HG02852 (cell line): ENCODE measurements around the gene PPP1R3G.
A peak's percentile ranks its signal among the peaks of the same experiment; 100 is the strongest.

Experiments used
- ATAC-seq: cut with Tn5 transposase; IDR thresholded peaks from one replicate; pipeline ENCODE4 v1.9.1; 2021; ENCODE audit warnings: mild to moderate bottlenecking, moderate library complexity; ENCODE audit not compliant: unreplicated experiment

PPP1R3G gene

GRCh38 chr6:5071216-5071615 lies 13.9 kb upstream of the PPP1R3G start:
- ATAC-seq, result no peak

- ATAC-seq, result no peak
Measured at GRCh38 chr6:5072440-5072839, 12.7 kb upstream of the PPP1R3G start.

- no peak for ATAC-seq
Measured at GRCh38 chr6:5073992-5074391, 11.1 kb upstream of the PPP1R3G start.

- no peak for ATAC-seq
Measured at GRCh38 chr6:5076931-5077330, 8.2 kb upstream of the PPP1R3G start.

DNA sequence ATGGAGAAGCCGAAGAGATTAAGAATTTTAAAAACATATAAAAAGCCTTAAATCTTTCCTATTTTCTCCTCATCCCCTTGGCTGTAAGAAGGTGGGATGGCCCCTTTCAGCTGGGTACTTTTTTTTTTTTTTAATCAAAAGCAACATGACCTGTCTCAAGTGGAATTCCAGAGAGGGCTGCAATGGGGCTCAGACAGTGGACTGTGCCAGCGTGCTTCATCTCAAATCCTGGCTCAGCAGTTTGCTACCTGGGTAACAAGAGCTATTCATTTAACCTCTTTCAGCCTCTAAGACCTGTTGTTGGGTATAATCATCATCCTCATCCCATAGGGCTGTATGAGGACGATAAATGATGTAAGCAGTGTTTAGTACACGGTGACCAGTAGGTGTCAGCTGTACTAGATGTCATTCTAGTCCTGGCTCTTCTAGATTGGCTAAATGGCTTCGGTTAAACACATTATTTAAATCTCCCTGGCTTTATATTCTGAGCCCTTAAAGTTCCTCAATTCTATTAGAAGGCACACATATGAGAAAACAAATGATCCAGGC lies 6.9 kb upstream of the PPP1R3G start:
- ATAC-seq, result peak; percentile 55

DNA sequence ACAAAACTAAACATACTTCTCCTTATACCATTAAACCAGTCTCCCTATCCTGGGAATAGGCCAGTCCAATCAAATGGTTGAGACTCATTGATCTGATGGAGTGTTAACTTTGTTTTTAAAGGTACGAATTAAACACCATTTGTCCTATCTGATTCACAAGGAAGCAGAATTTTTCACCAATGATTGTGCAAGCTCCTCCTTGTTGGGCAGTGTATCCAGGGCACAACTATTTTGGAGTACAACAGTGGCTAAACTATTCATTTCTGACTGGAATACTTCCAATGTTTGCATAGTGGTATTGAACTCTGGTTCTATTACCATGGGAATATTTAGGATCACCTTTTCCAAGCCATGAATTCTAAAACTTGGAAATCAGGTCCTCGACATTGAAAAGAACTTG lies 5.4 kb upstream of the PPP1R3G start:
- ATAC-seq, result no peak

DNA sequence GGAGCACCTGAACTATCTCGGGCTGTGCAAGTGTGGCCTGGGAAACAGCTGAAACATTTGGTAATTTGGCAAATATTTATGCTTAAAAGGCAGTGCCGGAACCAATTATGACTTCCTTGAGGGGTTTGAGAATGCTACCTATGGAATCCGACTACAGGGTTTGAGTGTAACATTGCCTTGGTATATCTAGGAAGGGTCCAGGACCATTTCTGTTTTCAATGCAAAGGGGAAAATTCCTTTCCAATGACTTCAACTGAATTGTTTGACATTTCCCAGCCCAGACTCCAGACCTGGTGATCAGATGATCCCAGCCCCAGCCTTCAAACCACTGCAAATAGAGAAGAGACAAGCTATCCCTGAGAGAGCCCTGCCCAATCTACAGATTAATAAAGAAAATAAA lies 4.6 kb upstream of the PPP1R3G start:
- no peak for ATAC-seq

DNA sequence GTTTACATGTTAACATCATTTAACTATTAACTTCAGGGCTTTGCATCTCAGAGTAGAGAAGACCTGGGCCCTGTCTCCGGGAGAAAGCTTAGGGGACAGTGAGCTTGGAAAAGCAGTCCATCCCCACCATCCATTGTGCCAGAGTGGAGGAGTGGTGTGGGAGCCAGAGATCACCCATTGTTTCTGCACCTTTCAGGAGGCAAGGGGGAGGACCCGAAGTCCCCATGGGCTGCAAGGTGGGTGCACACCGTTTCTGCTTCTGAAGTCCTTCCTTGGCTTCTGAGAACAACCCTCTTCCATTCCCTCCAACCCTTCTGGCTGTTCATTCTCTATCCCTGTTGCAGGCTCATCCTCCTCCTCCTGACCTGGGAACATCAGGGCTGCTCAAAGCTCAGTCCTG lies 4.0 kb upstream of the PPP1R3G start:
- ATAC-seq, result no peak

DNA sequence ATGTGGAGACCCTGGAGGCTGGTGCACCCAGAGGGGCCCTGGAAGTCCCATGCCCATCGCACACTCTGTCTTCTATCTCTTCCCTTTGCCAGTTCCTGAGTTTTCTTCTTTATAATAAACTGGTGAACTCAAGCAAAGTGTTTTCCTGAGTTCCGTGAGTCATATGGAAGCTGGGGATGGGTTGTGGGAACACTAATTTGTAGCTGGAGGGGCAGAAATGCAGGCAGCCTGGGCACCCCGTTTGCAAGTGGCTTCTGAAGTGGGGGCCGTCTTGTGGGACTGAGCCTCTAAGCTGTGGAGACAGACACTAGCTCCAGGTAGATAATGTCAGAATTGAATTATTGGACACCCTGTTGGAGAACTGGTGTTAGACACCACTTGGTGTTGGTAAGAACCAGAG lies 3.2 kb upstream of the PPP1R3G start:
- ATAC-seq, result no peak

DNA sequence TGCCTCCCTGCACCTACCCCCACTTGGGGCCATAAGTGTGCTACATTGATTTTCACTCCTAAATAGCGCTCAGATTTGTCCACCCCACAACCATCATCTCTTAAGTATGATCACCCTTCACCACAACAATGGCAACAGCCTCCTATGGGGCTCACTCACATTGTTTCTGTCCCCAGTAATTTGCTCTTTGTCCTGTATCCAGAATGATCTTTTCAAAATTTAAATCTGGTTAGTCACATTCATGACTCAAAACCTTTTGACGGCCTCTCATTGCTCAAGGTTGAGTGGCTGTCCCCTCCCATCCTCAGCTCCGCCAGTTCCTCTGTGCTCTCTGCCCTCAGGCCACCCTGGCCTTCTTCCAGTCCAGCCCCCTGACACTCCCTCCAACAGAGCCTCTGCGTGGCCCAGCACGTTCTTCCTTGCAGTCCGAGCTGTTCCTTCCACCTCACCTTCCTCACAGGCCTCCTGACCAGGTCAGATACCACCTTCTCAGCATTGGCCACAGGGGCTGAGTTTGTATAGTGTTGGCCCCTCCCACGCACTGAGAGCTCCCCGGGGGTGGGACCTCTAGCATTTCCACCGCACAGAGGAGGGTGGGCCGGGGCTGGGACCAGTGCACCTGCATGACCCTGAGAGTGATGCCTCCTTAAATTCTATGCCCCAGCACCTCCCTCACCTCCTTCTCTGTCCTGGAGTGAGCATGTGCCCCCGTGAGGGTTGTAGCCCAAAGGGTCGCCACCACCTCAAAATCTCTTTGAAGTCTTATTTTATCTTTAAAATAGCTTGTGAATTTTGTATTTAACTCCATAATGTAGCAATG lies 2.4 kb upstream of the PPP1R3G start:
- no peak for ATAC-seq

DNA sequence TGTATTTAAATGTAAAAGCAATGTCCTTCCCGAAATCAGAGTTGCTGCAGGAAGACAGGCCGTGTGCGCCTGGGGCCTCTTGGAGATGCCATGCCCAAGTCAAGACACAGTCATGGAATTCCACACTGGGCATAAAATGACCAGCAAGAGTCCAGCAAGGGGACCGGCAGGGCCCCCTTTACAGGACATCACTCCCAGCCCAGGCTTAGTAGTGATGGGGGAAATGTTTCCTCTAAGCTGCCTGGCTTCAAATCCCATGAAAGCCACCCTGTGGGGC lies 1.9 kb upstream of the PPP1R3G start:
- no peak for ATAC-seq

DNA sequence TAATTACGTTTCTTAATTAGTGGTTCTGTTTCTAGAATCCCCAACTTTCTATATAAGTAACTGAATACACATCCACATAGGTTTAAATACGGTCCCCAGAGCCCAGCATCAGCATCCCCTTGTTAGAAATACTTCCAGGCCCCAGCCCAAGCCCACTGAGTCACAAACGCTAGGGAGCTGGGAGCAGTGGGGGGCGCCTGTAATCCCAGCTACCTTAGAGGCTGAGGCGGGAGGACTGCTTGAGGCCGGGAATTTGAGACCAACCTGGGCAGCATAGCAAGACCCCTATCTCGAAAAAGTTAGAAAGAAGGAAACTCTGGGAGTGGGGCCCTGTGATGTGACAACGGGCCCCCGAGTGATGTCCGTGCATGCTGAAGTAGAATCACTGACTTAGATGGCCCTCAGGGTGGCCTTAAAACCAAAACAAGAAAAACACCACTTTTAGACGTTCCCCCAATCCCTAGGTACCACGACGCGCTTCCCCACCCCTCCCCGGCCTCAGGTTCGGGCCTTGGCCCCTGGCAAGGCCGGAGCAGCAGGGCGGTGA lies 1.3 kb upstream of the PPP1R3G start:
- no peak for ATAC-seq

DNA sequence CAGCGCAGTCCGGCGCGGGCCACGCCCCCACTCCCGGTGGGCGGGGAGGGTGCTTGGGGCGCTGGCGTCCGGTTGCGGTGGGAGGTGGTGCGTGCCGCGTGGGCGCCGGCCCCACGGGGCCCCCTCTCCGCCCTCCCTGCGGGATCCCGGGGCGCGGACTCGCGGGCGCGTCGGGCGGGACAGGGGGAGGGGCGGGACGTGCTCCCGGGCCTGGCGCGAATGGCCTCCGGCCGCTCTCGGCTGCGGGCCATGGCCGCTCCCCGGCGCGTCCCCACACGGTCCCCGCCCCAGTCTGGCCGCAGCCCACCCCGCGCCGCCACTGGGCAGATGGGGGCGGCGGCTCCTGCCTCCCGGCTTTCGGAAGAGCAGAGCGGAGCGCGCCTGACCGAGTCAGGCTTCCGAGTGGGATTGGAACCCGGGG lies 771 bp upstream of the PPP1R3G start:
- peak; percentile 26 for ATAC-seq

DNA sequence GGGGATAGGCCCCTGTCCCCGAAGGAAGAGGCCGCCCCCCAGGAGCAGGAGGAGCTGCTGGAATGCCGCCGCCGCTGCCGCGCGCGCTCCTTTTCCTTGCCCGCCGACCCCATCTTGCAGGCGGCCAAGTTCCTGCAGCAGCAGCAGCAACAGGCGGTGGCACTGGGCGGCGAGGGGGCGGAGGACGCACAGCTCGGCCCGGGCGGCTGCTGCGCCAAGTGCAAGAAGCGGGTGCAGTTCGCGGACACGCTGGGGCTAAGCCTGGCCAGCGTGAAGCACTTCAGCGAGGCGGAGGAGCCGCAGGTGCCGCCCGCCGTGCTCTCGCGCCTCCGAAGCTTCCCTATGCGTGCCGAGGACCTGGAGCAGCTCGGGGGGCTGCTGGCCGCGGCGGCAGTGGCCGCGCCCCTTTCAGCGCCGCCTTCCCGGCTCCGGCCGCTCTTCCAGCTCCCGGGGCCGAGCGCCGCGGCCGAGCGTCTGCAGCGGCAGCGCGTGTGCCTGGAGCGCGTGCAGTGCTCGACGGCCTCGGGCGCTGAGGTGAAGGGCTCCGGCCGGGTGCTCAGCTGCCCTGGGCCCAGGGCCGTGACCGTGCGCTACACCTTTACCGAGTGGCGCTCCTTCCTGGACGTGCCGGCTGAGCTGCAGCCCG lies 630 bp downstream of the PPP1R3G start:
- ATAC-seq, result peak; percentile 28

GRCh38 chr6:5086294-5086890 lies 1.3 kb downstream of the PPP1R3G start:
- peak; percentile 1 for ATAC-seq

- ATAC-seq, result no peak
Measured at GRCh38 chr6:5087389-5087788, 2.2 kb downstream of the PPP1R3G start.

GRCh38 chr6:5088780-5089179 lies 3.6 kb downstream of the PPP1R3G start:
- no peak for ATAC-seq

DNA sequence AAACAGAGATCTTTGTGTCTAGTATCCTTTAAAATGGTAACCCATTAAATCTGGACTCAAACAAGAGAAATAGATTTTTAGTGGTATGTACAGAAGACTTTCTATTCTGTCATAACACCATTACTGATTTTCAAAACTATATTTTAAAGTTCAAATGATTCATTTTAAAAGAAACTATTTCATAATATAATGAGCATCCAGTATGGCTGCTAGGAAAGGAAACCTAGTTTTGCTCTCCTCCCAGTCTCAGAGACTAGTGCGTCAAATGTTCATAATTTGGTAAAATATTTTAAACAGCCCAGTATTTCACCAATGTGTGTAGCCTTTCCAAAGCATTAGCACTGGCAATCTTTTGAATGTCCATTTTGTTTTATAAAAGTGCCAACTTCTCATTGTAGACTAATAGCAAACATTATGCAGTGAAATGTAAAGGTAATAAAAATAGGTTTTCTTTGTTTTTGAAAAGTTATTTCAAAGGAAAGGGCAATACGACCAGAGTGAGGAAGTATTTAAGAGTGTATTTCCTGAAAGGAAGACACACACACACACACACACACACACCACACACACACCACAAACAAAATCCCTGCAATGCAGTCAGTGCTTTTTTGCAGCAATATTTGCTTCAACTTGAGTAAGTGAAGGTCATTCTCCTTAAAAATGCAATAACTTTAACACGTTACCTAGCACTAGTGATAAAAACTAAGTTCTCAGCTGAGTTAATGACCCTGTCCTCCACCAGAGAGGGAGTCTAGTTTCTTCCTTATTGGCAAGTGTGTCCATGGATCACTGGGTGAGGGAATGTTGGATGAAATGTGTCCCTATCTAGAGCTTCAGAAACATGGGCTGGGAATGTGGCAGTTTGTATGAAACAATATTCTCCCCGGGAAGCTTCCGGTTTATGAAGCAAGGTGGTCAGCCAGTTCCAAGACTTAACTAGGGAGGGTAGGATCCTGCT lies 4.6 kb downstream of the PPP1R3G start:
- no peak for ATAC-seq

DNA sequence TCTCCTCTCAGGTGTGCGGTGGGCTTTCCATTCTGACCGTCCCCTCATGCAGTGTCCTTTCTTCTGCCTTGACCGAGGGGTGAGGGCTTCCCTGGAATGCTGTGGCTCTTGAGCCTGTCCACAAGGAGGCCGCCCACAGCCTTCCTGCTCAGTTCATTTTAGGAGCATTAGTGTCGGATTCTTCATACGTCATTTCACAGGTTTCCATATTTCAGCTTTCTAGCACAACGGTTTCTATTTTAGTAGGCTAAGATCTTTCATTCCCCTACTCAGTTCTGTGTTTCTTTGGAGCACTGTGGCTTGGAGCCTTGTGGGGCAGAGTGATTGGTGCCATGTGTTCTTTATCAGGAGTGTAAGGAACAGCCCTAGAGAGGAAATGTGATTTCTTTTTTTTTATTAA lies 5.5 kb downstream of the PPP1R3G start:
- no peak for ATAC-seq

DNA sequence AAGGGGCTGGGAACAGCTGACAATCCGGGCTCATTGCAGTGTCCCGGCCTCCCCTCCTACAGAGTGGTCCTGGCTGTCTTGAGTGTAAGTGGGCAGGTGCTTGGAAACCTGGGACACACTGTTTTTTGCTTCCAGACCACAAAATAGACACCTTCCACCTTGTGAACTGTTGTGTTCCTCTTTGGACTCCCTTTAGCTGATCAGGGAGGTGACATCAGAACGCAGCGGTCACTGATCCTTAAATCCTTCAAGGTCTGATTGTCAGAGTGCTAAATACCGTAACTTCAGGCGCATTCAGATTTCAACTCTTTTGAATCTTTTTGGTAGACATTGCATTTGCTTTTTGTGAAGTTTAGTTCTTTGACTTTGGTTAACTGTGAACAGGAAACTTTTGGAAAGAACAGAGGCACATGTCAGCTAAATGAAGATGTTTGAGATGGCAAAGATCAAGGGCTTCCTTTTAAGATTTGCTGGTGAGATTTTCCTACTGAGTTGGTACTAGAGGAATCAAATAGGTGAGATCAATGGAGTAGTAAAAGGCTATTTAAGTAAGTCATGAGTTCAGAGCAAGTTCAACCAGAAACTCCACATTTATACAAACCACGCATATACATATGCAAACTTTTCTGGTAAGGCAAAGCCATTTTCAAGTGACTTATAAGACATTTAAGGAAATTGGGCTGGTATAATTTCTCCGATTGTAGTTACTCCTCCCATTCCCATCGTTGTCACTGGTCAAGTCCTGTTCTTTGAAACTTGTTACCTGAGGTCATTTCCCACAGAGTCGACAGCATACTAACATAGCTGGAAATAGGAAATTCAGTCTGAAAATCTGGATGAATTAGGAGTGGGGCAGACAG lies 6.3 kb downstream of the PPP1R3G start:
- ATAC-seq, result no peak
